ENCODE results near the gene CASTOR1.

CASTOR1 gene

DNA sequence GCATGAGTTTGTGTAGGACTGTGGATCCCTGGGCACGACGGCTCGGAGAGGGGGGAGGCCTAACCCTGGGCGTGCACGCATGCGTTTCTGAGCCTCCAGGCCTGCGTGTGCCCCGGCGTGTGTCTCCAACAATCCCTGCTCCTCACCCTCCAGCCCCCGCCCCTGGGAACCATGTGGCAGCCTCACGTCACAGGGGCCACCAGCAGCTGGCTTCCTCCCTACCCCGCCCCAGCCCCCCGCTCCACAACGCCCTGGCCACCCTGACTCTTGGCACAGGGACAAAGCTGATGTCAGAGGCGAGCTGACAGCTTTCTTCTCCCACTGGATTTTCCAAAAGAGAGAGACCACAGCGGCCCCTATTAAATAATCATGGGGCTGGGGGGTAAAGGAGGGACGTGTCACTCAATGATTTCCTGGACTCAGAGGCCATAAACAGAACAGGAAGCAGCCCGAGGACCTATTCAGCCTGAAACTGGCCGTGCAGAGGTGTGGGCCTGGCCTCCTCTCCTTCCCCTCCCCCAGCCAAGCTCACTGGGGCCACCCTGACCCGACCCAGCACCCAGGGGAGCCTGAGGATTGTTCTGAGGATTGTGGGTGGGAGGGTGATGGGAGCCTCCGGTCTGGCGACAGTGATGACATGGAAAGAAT lies 36.0 kb downstream of the CASTOR1 start (continued):
- TF ChIP-seq, protein P1, sequence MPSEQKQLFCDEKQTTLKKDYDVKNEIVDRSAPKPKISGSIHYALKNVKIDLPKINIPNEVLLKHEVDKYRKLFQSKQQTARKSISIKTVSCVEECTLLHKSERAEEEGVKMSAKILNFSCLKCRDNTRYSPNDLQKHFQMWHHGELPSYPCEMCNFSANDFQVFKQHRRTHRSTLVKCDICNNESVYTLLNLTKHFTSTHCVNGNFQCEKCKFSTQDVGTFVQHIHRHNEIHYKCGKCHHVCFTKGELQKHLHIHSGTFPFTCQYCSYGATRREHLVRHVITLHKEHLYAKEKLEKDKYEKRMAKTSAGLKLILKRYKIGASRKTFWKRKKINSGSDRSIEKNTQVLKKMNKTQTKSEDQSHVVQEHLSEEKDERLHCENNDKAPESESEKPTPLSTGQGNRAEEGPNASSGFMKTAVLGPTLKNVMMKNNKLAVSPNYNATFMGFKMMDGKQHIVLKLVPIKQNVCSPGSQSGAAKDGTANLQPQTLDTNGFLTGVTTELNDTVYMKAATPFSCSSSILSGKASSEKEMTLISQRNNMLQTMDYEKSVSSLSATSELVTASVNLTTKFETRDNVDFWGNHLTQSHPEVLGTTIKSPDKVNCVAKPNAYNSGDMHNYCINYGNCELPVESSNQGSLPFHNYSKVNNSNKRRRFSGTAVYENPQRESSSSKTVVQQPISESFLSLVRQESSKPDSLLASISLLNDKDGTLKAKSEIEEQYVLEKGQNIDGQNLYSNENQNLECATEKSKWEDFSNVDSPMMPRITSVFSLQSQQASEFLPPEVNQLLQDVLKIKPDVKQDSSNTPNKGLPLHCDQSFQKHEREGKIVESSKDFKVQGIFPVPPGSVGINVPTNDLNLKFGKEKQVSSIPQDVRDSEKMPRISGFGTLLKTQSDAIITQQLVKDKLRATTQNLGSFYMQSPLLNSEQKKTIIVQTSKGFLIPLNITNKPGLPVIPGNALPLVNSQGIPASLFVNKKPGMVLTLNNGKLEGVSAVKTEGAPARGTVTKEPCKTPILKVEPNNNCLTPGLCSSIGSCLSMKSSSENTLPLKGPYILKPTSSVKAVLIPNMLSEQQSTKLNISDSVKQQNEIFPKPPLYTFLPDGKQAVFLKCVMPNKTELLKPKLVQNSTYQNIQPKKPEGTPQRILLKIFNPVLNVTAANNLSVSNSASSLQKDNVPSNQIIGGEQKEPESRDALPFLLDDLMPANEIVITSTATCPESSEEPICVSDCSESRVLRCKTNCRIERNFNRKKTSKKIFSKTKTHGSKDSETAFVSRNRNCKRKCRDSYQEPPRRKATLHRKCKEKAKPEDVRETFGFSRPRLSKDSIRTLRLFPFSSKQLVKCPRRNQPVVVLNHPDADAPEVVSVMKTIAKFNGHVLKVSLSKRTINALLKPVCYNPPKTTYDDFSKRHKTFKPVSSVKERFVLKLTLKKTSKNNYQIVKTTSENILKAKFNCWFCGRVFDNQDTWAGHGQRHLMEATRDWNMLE (tag by site-specific recombination; conservative IDR thresholded peaks at IDR 0.05; ENCODE audit: low read depth) = no peak
- TF ChIP-seq, protein P2, sequence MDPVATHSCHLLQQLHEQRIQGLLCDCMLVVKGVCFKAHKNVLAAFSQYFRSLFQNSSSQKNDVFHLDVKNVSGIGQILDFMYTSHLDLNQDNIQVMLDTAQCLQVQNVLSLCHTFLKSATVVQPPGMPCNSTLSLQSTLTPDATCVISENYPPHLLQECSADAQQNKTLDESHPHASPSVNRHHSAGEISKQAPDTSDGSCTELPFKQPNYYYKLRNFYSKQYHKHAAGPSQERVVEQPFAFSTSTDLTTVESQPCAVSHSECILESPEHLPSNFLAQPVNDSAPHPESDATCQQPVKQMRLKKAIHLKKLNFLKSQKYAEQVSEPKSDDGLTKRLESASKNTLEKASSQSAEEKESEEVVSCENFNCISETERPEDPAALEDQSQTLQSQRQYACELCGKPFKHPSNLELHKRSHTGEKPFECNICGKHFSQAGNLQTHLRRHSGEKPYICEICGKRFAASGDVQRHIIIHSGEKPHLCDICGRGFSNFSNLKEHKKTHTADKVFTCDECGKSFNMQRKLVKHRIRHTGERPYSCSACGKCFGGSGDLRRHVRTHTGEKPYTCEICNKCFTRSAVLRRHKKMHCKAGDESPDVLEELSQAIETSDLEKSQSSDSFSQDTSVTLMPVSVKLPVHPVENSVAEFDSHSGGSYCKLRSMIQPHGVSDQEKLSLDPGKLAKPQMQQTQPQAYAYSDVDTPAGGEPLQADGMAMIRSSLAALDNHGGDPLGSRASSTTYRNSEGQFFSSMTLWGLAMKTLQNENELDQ (tag by site-specific recombination; IDR thresholded peaks at IDR 0.05; ENCODE audit: low read depth) = no peak
- TF ChIP-seq ZNF354C (tag by site-specific recombination; IDR thresholded peaks at IDR 0.05; ENCODE audit: borderline replicate concordance, low read depth) (no peak), ZNF521 (tag by site-specific recombination; IDR thresholded peaks at IDR 0.05) (no peak), ZNF621 (tag by site-specific recombination; IDR thresholded peaks at IDR 0.05) (no peak), ZNF133 (tag by site-specific recombination; IDR thresholded peaks at IDR 0.05) (no peak), ZNF24 (tag by site-specific recombination; IDR thresholded peaks at IDR 0.05) (no peak), ZFHX2 (tag by site-specific recombination; conservative IDR thresholded peaks at IDR 0.05) (peak; percentile 23; the same call in 1 of the 2 replicates), KLF1 (tag by site-specific recombination; IDR thresholded peaks at IDR 0.05) (peak; percentile 82), ZEB2 (tag by site-specific recombination; IDR thresholded peaks at IDR 0.05) (0 out of 2 replicates have a peak, but pooled peaks have one; percentile 26), GLIS1 (tag by site-specific recombination; IDR thresholded peaks at IDR 0.05) (peak; percentile 77), ZNF791 (tag by site-specific recombination; IDR thresholded peaks at IDR 0.05) (no peak), ZNF2 (tag by site-specific recombination; IDR thresholded peaks at IDR 0.05) (no peak), ZBTB21 (tag by site-specific recombination; IDR thresholded peaks at IDR 0.05) (no peak)
- TF ChIP-seq, protein P3, sequence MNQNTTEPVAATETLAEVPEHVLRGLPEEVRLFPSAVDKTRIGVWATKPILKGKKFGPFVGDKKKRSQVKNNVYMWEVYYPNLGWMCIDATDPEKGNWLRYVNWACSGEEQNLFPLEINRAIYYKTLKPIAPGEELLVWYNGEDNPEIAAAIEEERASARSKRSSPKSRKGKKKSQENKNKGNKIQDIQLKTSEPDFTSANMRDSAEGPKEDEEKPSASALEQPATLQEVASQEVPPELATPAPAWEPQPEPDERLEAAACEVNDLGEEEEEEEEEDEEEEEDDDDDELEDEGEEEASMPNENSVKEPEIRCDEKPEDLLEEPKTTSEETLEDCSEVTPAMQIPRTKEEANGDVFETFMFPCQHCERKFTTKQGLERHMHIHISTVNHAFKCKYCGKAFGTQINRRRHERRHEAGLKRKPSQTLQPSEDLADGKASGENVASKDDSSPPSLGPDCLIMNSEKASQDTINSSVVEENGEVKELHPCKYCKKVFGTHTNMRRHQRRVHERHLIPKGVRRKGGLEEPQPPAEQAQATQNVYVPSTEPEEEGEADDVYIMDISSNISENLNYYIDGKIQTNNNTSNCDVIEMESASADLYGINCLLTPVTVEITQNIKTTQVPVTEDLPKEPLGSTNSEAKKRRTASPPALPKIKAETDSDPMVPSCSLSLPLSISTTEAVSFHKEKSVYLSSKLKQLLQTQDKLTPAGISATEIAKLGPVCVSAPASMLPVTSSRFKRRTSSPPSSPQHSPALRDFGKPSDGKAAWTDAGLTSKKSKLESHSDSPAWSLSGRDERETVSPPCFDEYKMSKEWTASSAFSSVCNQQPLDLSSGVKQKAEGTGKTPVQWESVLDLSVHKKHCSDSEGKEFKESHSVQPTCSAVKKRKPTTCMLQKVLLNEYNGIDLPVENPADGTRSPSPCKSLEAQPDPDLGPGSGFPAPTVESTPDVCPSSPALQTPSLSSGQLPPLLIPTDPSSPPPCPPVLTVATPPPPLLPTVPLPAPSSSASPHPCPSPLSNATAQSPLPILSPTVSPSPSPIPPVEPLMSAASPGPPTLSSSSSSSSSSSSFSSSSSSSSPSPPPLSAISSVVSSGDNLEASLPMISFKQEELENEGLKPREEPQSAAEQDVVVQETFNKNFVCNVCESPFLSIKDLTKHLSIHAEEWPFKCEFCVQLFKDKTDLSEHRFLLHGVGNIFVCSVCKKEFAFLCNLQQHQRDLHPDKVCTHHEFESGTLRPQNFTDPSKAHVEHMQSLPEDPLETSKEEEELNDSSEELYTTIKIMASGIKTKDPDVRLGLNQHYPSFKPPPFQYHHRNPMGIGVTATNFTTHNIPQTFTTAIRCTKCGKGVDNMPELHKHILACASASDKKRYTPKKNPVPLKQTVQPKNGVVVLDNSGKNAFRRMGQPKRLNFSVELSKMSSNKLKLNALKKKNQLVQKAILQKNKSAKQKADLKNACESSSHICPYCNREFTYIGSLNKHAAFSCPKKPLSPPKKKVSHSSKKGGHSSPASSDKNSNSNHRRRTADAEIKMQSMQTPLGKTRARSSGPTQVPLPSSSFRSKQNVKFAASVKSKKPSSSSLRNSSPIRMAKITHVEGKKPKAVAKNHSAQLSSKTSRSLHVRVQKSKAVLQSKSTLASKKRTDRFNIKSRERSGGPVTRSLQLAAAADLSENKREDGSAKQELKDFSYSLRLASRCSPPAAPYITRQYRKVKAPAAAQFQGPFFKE (tag by site-specific recombination; IDR thresholded peaks at IDR 0.05; ENCODE audit: borderline replicate concordance) = 0 out of 2 replicates have a peak, but pooled peaks have one; percentile 5
- TF ChIP-seq, protein P4, sequence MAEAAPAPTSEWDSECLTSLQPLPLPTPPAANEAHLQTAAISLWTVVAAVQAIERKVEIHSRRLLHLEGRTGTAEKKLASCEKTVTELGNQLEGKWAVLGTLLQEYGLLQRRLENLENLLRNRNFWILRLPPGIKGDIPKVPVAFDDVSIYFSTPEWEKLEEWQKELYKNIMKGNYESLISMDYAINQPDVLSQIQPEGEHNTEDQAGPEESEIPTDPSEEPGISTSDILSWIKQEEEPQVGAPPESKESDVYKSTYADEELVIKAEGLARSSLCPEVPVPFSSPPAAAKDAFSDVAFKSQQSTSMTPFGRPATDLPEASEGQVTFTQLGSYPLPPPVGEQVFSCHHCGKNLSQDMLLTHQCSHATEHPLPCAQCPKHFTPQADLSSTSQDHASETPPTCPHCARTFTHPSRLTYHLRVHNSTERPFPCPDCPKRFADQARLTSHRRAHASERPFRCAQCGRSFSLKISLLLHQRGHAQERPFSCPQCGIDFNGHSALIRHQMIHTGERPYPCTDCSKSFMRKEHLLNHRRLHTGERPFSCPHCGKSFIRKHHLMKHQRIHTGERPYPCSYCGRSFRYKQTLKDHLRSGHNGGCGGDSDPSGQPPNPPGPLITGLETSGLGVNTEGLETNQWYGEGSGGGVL (tag by site-specific recombination; IDR thresholded peaks at IDR 0.05) = peak; percentile 70
- TF ChIP-seq, protein P5, sequence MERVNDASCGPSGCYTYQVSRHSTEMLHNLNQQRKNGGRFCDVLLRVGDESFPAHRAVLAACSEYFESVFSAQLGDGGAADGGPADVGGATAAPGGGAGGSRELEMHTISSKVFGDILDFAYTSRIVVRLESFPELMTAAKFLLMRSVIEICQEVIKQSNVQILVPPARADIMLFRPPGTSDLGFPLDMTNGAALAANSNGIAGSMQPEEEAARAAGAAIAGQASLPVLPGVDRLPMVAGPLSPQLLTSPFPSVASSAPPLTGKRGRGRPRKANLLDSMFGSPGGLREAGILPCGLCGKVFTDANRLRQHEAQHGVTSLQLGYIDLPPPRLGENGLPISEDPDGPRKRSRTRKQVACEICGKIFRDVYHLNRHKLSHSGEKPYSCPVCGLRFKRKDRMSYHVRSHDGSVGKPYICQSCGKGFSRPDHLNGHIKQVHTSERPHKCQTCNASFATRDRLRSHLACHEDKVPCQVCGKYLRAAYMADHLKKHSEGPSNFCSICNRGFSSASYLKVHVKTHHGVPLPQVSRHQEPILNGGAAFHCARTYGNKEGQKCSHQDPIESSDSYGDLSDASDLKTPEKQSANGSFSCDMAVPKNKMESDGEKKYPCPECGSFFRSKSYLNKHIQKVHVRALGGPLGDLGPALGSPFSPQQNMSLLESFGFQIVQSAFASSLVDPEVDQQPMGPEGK (tag by site-specific recombination; IDR thresholded peaks at IDR 0.05) = peak; percentile 25; the same call in 1 of the 2 replicates
